Smooth muscle cell of bladder (primary cell): ENCODE results near the gene RAB10. TPM values are rescaled to one million over a fixed set of nuclear protein-coding genes. Genes with fewer than 3 reads are reported as not detected.

Experiments used
- total RNA-seq: library from RNA; depleted of rRNA; stranded (reverse); fragments of >200 nt; gene quantifications from 2 replicates; pipeline ENCODE4 v1.2.3, GENCODE V29; 2014

The RAB10 gene
- total RNA-seq = 96.7 and 131 TPM in 2 replicates

GRCh38 chr2:26033818-26034636 is at the start of gene RAB10:
Gene RAB10, plus strand, starts transcription at chr2:26034084. Its CDS starts 525 bp downstream, at chr2:26034609.

GRCh38 chr2:26172871-26173775 is 139.2 kb downstream of the RAB10 start, which contains the start of gene GAREM2:
Gene GAREM2, plus strand, starts transcription at chr2:26173088. Its CDS starts 133 bp downstream, at chr2:26173221.

Other genes starting within 250 kb of the RAB10 start
- 4.3 and 4.6 TPM in 2 replicates for gene ASXL2, start 155.6 kb upstream of the RAB10 start, total RNA-seq
- 6.0 and 7.0 TPM in 2 replicates for gene KIF3C, start 51.6 kb upstream of the RAB10 start, total RNA-seq
- gene GAREM2, start 139.0 kb downstream of the RAB10 start, total RNA-seq = 0.43 and 0.65 TPM in 2 replicates
- 128 and 147 TPM in 2 replicates for gene HADHA, start 210.5 kb downstream of the RAB10 start, total RNA-seq
- 108 and 111 TPM in 2 replicates for gene HADHB, start 210.9 kb downstream of the RAB10 start, total RNA-seq